Measurements from ENCODE around the gene TMEM201. TPM values are rescaled to one million over a fixed set of nuclear protein-coding genes. Genes with fewer than 3 reads are reported as not detected.

Gene TMEM201
- total RNA-seq, 1 donor from 2014 or later: 8.5 TPM

DNA sequence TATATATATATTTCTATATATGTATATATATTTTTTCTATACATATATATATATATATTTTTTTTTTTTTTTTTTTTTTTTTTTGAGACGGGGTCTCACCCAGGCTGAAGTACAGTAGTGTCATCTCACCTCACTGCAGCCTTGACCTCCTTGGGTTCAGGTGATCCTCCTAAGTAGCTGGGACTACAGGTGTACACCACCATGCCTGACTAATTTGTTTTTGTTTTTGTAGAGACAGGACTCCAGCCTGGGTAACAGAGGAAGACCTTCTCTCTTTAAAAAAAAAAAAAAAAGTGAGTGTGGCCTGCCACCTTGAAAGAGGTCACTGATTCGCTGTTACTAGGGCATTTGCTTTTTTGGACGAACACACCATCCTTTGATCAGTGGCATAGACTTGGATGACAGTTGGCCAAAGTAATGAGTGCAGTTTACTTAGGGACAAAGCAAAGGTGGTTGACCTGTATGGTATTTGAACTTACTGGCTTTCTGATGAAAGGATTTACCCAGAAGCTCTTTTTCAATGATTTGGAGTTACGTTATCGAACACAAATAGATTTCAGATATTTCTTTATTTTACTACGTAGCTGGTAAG lies 38.7 kb upstream of the TMEM201 start:
- Histone ChIP-seq H3K36me3 (peaks cover 15% of the 10 kb centered on the region), H3K27me3 (no peaks in the 10 kb centered on the region), H3K4me3 (no peak overlapping the region), H3K27ac (no peak overlapping the region), H3K4me1 (no peaks in the 10 kb centered on the region), H3K9me3 (no peaks in the 10 kb centered on the region)
- TF ChIP-seq, protein P1, sequence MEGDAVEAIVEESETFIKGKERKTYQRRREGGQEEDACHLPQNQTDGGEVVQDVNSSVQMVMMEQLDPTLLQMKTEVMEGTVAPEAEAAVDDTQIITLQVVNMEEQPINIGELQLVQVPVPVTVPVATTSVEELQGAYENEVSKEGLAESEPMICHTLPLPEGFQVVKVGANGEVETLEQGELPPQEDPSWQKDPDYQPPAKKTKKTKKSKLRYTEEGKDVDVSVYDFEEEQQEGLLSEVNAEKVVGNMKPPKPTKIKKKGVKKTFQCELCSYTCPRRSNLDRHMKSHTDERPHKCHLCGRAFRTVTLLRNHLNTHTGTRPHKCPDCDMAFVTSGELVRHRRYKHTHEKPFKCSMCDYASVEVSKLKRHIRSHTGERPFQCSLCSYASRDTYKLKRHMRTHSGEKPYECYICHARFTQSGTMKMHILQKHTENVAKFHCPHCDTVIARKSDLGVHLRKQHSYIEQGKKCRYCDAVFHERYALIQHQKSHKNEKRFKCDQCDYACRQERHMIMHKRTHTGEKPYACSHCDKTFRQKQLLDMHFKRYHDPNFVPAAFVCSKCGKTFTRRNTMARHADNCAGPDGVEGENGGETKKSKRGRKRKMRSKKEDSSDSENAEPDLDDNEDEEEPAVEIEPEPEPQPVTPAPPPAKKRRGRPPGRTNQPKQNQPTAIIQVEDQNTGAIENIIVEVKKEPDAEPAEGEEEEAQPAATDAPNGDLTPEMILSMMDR (IDR thresholded peaks at IDR 0.05): no peak
- DNase-seq (no peak), ATAC-seq (no peak)
- intact Hi-C loops (cut with DNase I): no loop called here

DNA sequence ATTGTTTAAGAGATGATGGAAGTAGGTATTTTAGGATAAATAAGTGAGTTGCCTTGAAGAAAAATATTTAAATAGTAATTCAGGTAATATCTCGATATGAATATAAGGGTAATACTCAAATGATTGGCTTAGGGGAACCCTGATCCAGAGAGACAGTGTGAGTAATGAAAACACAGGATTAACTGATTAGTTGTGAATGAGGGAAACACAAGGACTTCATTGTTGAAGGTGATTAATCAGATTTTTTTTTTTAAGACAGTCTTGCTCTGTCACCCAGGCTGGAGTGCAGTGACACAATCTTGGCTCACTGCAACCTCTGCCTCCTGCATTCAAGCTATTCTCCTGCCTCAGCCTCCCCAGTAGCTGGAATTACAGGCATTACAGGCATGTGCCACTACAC lies 36.7 kb upstream of the TMEM201 start:
- TF ChIP-seq, protein P1 (IDR thresholded peaks at IDR 0.05): no peak
- Histone ChIP-seq H3K4me1 (no peaks in the 10 kb centered on the region), H3K9me3 (no peaks in the 10 kb centered on the region), H3K36me3 (peaks cover 25% of the 10 kb centered on the region), H3K4me3 (no peak overlapping the region), H3K27me3 (no peaks in the 10 kb centered on the region), H3K27ac (no peak overlapping the region)
- intact Hi-C loops (cut with DNase I): no loop called here
- ATAC-seq: no peak
- no peak for DNase-seq

DNA sequence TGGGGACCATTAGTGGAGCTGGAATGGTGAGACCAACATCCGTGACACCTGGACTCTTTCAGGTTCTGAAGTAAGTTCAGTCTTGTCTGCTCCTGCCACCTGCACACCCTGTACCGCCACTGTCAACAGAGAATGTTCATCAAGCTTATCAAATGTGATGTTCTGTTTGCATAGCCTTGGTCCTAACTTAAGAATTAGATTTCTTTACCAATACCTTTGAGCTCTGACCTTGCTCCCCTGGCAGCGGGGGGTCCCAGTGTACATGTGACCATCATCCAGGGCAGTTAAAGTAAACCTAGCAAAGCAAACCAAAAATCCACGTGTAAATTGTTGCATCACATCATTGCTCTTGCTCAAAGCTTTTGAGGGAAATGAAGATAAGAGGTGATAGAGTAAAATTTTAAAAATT lies 35.0 kb upstream of the TMEM201 start:
- TF ChIP-seq, protein P1 (IDR thresholded peaks at IDR 0.05): no peak
- Histone ChIP-seq H3K9me3 (no peaks in the 10 kb centered on the region), H3K27me3 (no peaks in the 10 kb centered on the region), H3K27ac (no peak overlapping the region), H3K4me1 (peaks cover 3% of the 10 kb centered on the region), H3K36me3 (peaks cover 36% of the 10 kb centered on the region), H3K4me3 (no peak overlapping the region)
- DNase-seq: no peak
- ATAC-seq: no peak
- intact Hi-C loops (cut with DNase I): no loop called here

DNA sequence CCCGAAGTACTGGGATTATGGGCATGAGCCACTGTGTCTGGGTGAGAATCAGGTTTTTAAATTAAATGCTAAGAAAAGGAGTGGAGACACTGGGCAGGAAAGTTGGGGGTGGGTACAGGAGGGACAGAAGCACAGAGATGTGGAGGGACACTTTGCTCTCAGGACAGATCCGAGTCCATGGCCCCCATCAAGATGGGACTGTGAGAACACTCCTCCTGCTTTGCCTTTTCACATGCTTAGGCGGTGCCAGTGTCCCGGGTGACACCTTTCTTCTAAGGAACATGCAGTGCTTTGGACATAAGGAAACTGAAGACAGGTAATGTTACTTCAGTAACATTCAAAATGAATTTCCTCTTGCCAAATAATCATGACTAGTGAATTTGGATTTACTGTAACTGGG lies 32.8 kb upstream of the TMEM201 start:
- TF ChIP-seq, protein P1 (IDR thresholded peaks at IDR 0.05): no peak
- Histone ChIP-seq H3K9me3 (no peaks in the 10 kb centered on the region), H3K4me1 (peaks cover 11% of the 10 kb centered on the region), H3K27ac (no peak overlapping the region), H3K4me3 (no peak overlapping the region), H3K36me3 (peaks cover 38% of the 10 kb centered on the region), H3K27me3 (no peaks in the 10 kb centered on the region)
- DNase-seq: no peak
- intact Hi-C loops (cut with DNase I): no loop called here
- ATAC-seq: no peak

DNA sequence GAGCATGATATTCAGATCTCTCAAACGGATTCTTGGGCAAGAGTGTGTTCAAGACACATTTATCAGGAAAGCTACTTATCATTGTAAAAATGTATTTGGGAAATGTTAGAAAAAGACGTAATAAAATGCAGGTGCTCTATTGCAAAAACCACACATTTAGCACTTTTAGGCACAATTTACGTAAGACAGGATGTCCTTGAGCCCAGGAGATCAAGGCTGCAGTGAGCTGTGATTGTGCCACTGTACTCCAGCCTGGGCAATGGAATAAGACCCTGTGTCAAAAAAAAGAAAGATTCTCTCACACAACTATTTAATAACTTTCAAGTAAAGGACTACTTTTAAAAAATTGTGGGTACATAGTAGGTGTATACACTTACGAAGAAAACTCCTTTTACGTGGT lies 31.1 kb upstream of the TMEM201 start:
- Histone ChIP-seq H3K27me3 (no peaks in the 10 kb centered on the region), H3K4me1 (peaks cover 23% of the 10 kb centered on the region), H3K4me3 (no peak overlapping the region), H3K9me3 (no peaks in the 10 kb centered on the region), H3K36me3 (peaks cover 38% of the 10 kb centered on the region), H3K27ac (no peak overlapping the region)
- DNase-seq (no peak), ATAC-seq (no peak)
- intact Hi-C loops (cut with DNase I): no loop called here
- TF ChIP-seq, protein P1 (IDR thresholded peaks at IDR 0.05): no peak

Measured in upper lobe of right lung (tissue), 1 donor.